HEK293T (cell line): ENCODE measurements around the gene WRAP73.

Experiments used
- ARNT ChIP-seq: fragments of 450-650 bp; IDR thresholded peaks from 2 replicates; pipeline ENCODE4 v1.6.1; 2017; ENCODE audit warnings: mild to moderate bottlenecking
- BHLHE40 ChIP-seq: fragments of 450-650 bp; IDR thresholded peaks from 2 replicates; pipeline ENCODE4 v1.6.1; 2016; ENCODE audit warnings: mild to moderate bottlenecking, moderate library complexity, borderline replicate concordance
- CTBP1 ChIP-seq: fragments of 450-650 bp; IDR thresholded peaks from 2 replicates; pipeline ENCODE4 v1.6.1; 2016; ENCODE audit warnings: borderline replicate concordance
- FOXA1 ChIP-seq: fragments of 450-650 bp; IDR thresholded peaks from 2 replicates; pipeline ENCODE4 v1.6.1; 2016; ENCODE audit warnings: mild to moderate bottlenecking
- FOXM1 ChIP-seq: fragments of 450-650 bp; IDR thresholded peaks from 2 replicates; pipeline ENCODE4 v1.6.1; 2017; ENCODE audit warnings: mild to moderate bottlenecking, borderline replicate concordance
- HDGF ChIP-seq: fragments of 450-650 bp; IDR thresholded peaks from 2 replicates; pipeline ENCODE4 v1.6.1; 2017; ENCODE audit warnings: antibody characterized with exemption, borderline replicate concordance
- LEF1 ChIP-seq: fragments of 450-650 bp; IDR thresholded peaks from 2 replicates; pipeline ENCODE4 v1.6.1; 2017; ENCODE audit warnings: mild to moderate bottlenecking, borderline replicate concordance
- SP1 ChIP-seq: fragments of 450-650 bp; IDR thresholded peaks from 2 replicates; pipeline ENCODE4 v1.6.1; 2017
- SUZ12 ChIP-seq: fragments of 450-650 bp; IDR thresholded peaks from 2 replicates; pipeline ENCODE4 v1.6.1; 2016; ENCODE audit warnings: mild to moderate bottlenecking

DNA sequence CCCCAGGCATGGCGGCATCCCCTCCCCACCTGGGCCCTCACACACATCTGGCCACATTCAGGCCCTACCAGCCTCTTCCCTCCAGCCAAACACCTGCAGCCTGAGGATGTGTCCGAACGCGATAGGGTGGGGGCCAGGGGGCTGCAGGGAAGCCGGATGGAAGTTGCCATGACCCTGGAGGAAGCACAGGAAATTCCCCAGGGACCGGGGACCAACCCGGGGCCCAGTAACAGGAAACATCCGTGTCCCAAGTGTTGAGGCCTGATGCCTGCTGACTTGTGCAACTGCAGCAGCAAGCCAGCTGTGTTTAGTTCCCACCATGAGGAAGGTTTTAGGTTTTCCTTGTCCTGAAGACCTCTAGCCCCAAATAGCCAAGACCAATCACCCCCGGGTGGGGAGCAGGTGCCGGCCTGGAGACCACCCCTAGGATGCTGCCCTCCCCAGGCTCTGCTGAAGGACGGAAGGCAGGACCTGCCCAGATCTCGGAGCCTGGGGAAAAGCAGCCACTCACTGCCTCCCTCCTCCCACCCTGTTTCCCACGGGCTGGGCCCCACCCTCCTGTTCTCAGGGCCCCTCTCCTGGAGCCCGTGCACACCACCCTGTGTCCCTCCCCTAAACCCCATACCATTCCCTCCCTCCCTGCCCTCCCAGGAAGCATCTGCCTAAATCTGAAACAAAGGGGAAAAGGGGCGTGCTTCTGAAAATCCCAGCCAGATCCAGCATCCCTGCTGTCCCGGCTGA, 68.4 kb downstream of the WRAP73 start:
- no peak for TF ChIP-seq SP1
- no peak for TF ChIP-seq ARNT
- TF ChIP-seq FOXM1: no peak
- TF ChIP-seq FOXA1: no peak
- no peak for TF ChIP-seq LEF1
- no peak for TF ChIP-seq SUZ12
- no peak for TF ChIP-seq BHLHE40
- TF ChIP-seq HDGF: no peak
- no peak for TF ChIP-seq CTBP1
